ENCODE measurements around the gene SORBS1.

The SORBS1 gene

GRCh38 chr10:95558593-95559320 lies 2.4 kb downstream of the SORBS1 start:
- Mint-ChIP-seq H3K27me3 (peaks cover 24% of the 10 kb centered on the region), H3K27ac (no peak overlapping the region), H3K4me3 (no peak overlapping the region), H3K36me3 (ENCODE audit: low read depth) (peaks cover 3% of the 10 kb centered on the region), H3K4me1 (ENCODE audit: low read depth) (peaks cover 14% of the 10 kb centered on the region), H3K9me3 (no peaks in the 10 kb centered on the region)
- no peak for DNase-seq

GRCh38 chr10:95556994-95557767 lies 4.0 kb downstream of the SORBS1 start:
- H3K9me3 Mint-ChIP-seq, result no peaks in the 10 kb centered on the region
- peaks cover 3% of the 10 kb centered on the region for H3K36me3 Mint-ChIP-seq (ENCODE audit: low read depth)
- H3K4me3 Mint-ChIP-seq, result no peak overlapping the region
- peaks cover 14% of the 10 kb centered on the region for H3K4me1 Mint-ChIP-seq (ENCODE audit: low read depth)
- no peak for DNase-seq
- peaks cover 24% of the 10 kb centered on the region for H3K27me3 Mint-ChIP-seq
- no peak overlapping the region for H3K27ac Mint-ChIP-seq

GRCh38 chr10:95553674-95554073 lies 7.5 kb downstream of the SORBS1 start:
- H3K4me3 Mint-ChIP-seq, result no peak overlapping the region
- no peaks in the 10 kb centered on the region for H3K36me3 Mint-ChIP-seq (ENCODE audit: low read depth)
- peaks cover 10% of the 10 kb centered on the region for H3K27me3 Mint-ChIP-seq
- no peak overlapping the region for H3K27ac Mint-ChIP-seq
- H3K4me1 Mint-ChIP-seq (ENCODE audit: low read depth), result no peaks in the 10 kb centered on the region
- DNase-seq, result no peak
- H3K9me3 Mint-ChIP-seq, result no peaks in the 10 kb centered on the region

- H3K36me3 Mint-ChIP-seq (ENCODE audit: low read depth), result no peaks in the 10 kb centered on the region
- H3K4me3 Mint-ChIP-seq, result no peak overlapping the region
- no peaks in the 10 kb centered on the region for H3K9me3 Mint-ChIP-seq
- DNase-seq, result no peak
- no peaks in the 10 kb centered on the region for H3K4me1 Mint-ChIP-seq (ENCODE audit: low read depth)
- no peak overlapping the region for H3K27ac Mint-ChIP-seq
- H3K27me3 Mint-ChIP-seq, result peaks cover 5% of the 10 kb centered on the region
Measured at GRCh38 chr10:95552679-95553342, 8.4 kb downstream of the SORBS1 start.

GRCh38 chr10:95550073-95550672 lies 11.0 kb downstream of the SORBS1 start:
- DNase-seq, result no peak
- H3K27me3 Mint-ChIP-seq, result peaks cover 5% of the 10 kb centered on the region
- no peak overlapping the region for H3K27ac Mint-ChIP-seq
- H3K9me3 Mint-ChIP-seq, result no peaks in the 10 kb centered on the region
- H3K4me3 Mint-ChIP-seq, result no peak overlapping the region
- H3K36me3 Mint-ChIP-seq (ENCODE audit: low read depth), result no peaks in the 10 kb centered on the region
- no peaks in the 10 kb centered on the region for H3K4me1 Mint-ChIP-seq (ENCODE audit: low read depth)

GRCh38 chr10:95547791-95548435 lies 13.3 kb downstream of the SORBS1 start:
- Mint-ChIP-seq H3K36me3 (ENCODE audit: low read depth) (no peaks in the 10 kb centered on the region), H3K9me3 (no peaks in the 10 kb centered on the region), H3K4me3 (no peak overlapping the region), H3K27ac (no peak overlapping the region), H3K27me3 (peaks cover 5% of the 10 kb centered on the region), H3K4me1 (ENCODE audit: low read depth) (no peaks in the 10 kb centered on the region)
- no peak for DNase-seq

- H3K27me3 Mint-ChIP-seq, result peaks cover 5% of the 10 kb centered on the region
- H3K27ac Mint-ChIP-seq, result no peak overlapping the region
- H3K36me3 Mint-ChIP-seq (ENCODE audit: low read depth), result no peaks in the 10 kb centered on the region
- H3K4me1 Mint-ChIP-seq (ENCODE audit: low read depth), result no peaks in the 10 kb centered on the region
- H3K4me3 Mint-ChIP-seq, result no peak overlapping the region
- H3K9me3 Mint-ChIP-seq, result no peaks in the 10 kb centered on the region
- DNase-seq, result no peak
Measured at GRCh38 chr10:95547197-95547596, 14.0 kb downstream of the SORBS1 start.

GRCh38 chr10:95545981-95546380 lies 15.2 kb downstream of the SORBS1 start:
- Mint-ChIP-seq H3K4me3 (no peak overlapping the region), H3K4me1 (ENCODE audit: low read depth) (no peaks in the 10 kb centered on the region), H3K27ac (no peak overlapping the region), H3K36me3 (ENCODE audit: low read depth) (no peaks in the 10 kb centered on the region), H3K27me3 (peaks cover 5% of the 10 kb centered on the region), H3K9me3 (no peaks in the 10 kb centered on the region)
- no peak for DNase-seq

- no peak for DNase-seq
- H3K27ac Mint-ChIP-seq, result no peak overlapping the region
- H3K36me3 Mint-ChIP-seq (ENCODE audit: low read depth), result no peaks in the 10 kb centered on the region
- H3K9me3 Mint-ChIP-seq, result no peaks in the 10 kb centered on the region
- H3K4me3 Mint-ChIP-seq, result no peak overlapping the region
- H3K27me3 Mint-ChIP-seq, result peaks cover 5% of the 10 kb centered on the region
- H3K4me1 Mint-ChIP-seq (ENCODE audit: low read depth), result no peaks in the 10 kb centered on the region
Measured at GRCh38 chr10:95544783-95545500, 16.2 kb downstream of the SORBS1 start.

GRCh38 chr10:95543459-95543858 lies 17.7 kb downstream of the SORBS1 start:
- Mint-ChIP-seq H3K27ac (no peak overlapping the region), H3K27me3 (no peaks in the 10 kb centered on the region)

GRCh38 chr10:95542761-95543160 lies 18.4 kb downstream of the SORBS1 start:
- Mint-ChIP-seq H3K4me1 (ENCODE audit: low read depth) (no peaks in the 10 kb centered on the region), H3K27ac (no peak overlapping the region), H3K36me3 (ENCODE audit: low read depth) (no peaks in the 10 kb centered on the region), H3K27me3 (no peaks in the 10 kb centered on the region), H3K9me3 (no peaks in the 10 kb centered on the region), H3K4me3 (no peak overlapping the region)
- DNase-seq, result no peak

More at GRCh38 chr10:95543459-95543858, 17.7 kb downstream of the SORBS1 start:
- DNase-seq, result no peak
- Mint-ChIP-seq H3K36me3 (ENCODE audit: low read depth) (no peaks in the 10 kb centered on the region), H3K9me3 (no peaks in the 10 kb centered on the region), H3K4me1 (ENCODE audit: low read depth) (no peaks in the 10 kb centered on the region), H3K4me3 (no peak overlapping the region)

GRCh38 chr10:95542330-95542729 lies 18.8 kb downstream of the SORBS1 start:
- Mint-ChIP-seq H3K4me3 (no peak overlapping the region), H3K27ac (no peak overlapping the region), H3K36me3 (ENCODE audit: low read depth) (no peaks in the 10 kb centered on the region), H3K27me3 (no peaks in the 10 kb centered on the region), H3K9me3 (no peaks in the 10 kb centered on the region), H3K4me1 (ENCODE audit: low read depth) (no peaks in the 10 kb centered on the region)
- no peak for DNase-seq

DNA sequence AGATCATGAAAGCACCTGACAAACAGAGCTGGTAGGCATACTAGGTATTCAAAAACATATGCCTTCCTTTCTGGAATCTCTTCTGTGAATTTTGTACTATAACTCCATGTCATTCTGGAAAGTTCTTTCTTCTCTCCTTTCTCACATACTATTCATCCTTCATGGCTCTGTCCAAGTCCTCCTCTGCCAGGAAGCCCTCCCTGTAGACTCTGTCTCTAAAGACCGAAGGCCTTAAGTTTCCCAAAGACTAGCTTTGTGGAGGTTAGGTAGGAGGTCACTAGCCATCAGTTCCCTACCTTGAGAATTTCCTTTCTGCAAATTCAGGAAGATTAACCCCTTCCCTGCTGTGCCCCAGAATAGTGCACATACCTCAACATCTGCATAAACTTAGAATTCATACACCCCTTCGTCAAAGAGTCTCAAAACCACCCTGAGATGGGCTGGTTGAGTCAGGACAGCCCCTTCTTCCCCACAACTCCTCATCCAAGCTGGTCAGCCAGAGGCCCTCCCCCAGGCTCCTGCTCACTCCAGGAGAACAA lies 20.6 kb downstream of the SORBS1 start:
- DNase-seq, result no peak
- H3K4me3 Mint-ChIP-seq, result no peak overlapping the region
- H3K4me1 Mint-ChIP-seq (ENCODE audit: low read depth), result no peaks in the 10 kb centered on the region
- H3K27me3 Mint-ChIP-seq, result no peaks in the 10 kb centered on the region
- H3K9me3 Mint-ChIP-seq, result no peaks in the 10 kb centered on the region
- H3K36me3 Mint-ChIP-seq (ENCODE audit: low read depth), result no peaks in the 10 kb centered on the region
- no peak overlapping the region for H3K27ac Mint-ChIP-seq
